NCI-H345 treated with DMSO at 0.1 percent for 48 hours (cell line): ENCODE results near the gene C10orf67.
"Not testable (repeated sequence)": the region's sequence is repeated elsewhere in the genome, so short reads cannot be mapped to it uniquely, and the experiment has no call there.

Source experiments
- DNase-seq: peaks from one replicate; lab custom pipeline; 2025; ENCODE audit not compliant: unreplicated experiment; lab: John Stamatoyannopoulos, UW

Gene C10orf67

GRCh38 chr10:23280419-23281043, 64.1 kb downstream of the C10orf67 start:
- no peak for DNase-seq

GRCh38 chr10:23275355-23275754, 69.2 kb downstream of the C10orf67 start:
- no peak for DNase-seq

GRCh38 chr10:23274179-23274578, 70.4 kb downstream of the C10orf67 start:
- DNase-seq, result not testable (repeated sequence)

DNA sequence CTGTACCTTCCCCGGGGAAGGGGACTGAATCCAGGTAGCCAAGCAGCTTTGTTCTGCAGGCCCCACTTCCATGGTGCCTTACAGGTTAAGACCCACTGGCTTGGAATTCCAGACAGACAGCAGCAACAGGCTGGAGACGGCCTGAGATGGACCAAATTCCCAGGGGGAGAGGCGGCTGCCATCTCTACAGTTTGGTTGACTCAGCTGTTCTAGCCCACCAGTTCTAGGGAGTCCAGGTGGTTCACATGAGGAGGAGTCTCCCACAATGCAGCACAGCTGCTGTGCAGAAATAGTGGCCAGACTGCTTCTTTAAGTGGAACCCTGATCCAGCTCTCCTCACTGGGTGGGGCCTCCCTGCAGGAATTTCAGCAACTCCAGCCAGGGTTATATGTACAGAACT, 74.1 kb downstream of the C10orf67 start:
- no peak for DNase-seq

- DNase-seq, result no peak
Observed at GRCh38 chr10:23263441-23264164, 81.0 kb downstream of the C10orf67 start.

DNA sequence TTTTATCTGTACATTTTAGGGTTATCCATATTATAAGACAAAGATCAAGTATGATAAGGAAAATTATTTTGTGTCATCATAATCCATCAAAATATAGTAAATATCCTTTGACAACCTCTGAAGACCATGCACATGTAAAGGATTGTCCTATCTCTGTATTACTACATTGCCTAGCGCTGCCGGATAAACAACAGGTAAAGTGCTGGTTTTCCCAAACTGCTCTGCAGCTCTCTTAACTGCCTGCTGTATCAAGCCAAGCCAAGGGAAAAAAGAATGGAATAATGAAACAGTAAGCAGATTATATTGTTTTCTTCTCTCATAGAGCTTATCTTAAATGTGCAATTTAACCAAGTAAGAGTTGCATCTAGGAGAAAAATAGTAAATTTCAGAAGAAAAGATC, 81.7 kb downstream of the C10orf67 start:
- DNase-seq, result no peak

DNA sequence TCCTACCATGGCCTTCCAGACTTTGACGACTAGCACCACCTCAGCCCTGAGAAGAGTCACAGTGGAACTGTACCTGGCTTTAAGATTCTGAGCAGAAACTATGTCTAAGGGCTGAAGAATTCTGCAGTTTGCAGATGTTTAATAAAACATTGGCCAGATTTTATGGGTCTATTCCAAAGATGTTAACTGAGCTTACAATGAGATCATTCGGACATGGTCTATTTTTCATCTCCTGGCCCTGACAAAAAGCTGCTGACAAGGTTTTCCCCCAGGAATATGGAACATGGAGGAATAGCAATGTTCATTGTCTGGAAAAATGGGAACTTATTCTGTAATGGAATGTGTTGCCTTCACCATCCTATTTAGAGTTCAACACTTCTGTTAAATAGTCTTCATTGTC, 86.1 kb downstream of the C10orf67 start:
- no peak for DNase-seq

DNA sequence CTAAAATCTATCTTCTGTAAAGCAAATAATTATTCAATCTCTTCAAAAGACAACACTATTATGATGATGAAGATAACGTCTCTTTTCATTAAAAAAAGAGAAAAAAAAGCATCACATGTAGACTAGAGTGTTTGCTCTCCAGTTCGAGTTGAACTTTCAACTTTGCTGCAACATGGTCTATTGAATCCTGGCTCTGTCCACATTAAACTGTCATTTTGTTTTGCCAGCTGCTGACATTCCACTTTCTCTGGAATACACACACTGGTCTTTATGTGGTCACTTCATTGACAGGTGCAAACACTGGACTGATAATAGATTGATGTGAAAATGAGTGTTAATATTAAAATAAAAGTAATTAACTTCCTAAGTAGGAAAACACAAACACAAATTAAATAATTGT, 90.8 kb downstream of the C10orf67 start:
- DNase-seq, result no peak

DNA sequence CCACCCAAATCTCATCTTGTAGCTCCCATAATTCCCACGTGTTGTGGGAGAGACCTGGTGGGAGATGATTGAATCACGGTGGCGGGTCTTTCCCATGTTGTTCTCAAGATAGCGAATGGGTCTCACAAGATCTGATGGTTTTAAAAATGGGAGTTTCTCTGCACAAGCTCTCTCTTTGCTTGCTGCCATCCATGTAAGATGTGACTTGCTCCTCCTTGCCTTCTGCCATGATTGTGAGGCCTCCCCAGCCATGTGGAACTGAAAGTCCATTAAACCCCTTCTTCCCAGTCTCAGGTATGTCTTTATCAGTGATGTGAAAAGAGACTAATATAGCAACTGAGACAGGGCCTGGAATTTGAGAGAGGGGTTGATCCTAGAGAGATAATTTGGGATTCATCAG, 91.7 kb downstream of the C10orf67 start:
- DNase-seq, result not testable (repeated sequence)

GRCh38 chr10:23241779-23242178, 102.8 kb downstream of the C10orf67 start:
- DNase-seq, result not testable (repeated sequence)

GRCh38 chr10:23238015-23238414, 106.6 kb downstream of the C10orf67 start:
- no peak for DNase-seq

DNA sequence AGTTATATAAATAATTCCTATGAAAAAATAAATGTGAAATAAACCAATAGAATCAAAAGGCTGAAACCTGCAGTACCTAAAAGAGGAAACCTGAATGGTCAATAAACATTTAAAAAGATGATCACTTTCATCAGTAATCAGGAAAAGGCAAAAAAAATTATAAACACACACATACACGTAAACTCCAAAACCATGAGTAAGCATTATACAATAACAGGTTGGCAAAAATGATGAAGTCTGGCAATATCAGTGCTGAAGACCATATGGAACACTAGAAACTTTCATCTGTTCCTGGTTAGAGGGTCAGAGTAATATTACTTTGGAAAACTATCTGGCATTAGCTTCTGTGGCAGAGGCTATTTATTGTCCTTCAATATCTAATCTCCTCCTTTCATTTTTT, 114.0 kb downstream of the C10orf67 start:
- DNase-seq, result no peak

DNA sequence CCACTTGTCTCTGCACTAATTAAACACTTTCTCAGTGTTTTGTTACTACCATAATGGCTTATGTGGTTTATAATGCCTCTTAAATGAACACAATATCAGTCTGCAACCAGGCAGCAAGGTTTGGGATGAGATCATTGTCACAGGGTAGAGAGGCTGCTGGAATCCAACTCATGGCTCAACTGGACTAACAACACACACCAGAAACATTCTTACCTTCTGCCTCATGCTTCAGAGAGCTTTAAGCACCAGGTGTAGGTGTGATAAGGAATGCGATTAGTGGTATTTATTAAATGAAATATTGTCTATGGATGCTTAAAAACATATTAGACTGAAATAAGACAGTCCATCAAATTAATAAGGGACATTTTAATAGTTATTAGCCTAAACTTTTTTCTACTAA, 127.1 kb downstream of the C10orf67 start:
- DNase-seq, result no peak

GRCh38 chr10:23205972-23206642, 138.5 kb downstream of the C10orf67 start:
- DNase-seq, result no peak

DNA sequence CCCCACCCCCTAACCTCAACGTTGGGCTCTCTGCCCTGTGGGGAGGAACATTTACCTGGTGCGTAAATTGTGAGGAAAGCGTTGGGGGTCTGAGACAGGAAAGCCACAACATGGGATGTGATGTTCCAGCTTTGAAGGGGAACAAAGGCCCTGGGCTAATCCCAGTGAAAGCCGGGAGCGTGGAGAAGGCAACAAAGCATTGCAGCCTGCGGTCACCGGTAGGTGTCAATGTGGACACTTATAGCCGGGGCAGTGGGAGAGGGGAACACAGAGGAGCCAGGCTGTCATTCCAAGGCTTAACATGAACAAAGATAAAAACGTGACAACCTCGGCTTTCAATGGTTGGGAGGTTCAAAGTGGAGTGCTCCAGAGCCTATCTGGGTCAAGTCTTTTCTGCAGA, 139.8 kb downstream of the C10orf67 start:
- no peak for DNase-seq

- no peak for DNase-seq
Observed at GRCh38 chr10:23203369-23204325, 140.9 kb downstream of the C10orf67 start.

DNA sequence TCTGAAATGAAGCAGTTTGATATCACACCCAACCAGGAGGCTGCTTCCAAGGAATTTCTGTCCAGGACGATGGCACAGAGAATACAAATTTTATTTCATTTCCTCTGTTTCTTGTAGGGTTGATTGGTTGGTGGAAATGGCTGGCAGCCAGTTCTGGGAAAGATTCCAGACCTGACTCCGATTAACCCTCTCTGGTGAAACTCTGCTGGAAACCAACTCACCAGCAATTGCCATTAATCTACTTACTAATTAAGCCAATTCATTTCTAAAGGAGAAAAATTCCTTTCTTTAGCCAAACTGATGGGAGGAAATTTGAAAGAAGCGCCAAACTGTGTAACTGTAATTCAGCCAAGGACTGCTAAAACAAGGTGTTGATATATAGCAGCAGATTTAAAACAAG, 141.8 kb downstream of the C10orf67 start:
- no peak for DNase-seq

DNA sequence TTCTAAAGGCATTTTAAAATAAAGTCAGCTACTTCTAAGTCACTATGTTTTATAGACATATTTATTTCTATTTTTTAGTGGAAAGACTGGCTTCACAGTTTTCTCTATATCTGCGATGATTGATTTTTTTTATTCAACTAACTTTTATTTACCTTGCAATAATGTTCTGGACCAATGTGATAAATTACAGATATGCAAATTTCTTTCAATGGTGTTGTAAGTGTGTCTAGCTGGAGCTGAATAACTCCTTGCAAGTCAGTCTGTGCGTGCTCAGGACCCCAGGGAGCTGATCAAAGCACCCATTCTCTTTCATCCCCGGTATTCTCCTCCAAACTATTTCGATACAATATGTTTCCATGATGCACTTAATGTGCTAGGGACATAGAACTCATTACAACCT, 142.8 kb downstream of the C10orf67 start:
- DNase-seq, result no peak

DNA sequence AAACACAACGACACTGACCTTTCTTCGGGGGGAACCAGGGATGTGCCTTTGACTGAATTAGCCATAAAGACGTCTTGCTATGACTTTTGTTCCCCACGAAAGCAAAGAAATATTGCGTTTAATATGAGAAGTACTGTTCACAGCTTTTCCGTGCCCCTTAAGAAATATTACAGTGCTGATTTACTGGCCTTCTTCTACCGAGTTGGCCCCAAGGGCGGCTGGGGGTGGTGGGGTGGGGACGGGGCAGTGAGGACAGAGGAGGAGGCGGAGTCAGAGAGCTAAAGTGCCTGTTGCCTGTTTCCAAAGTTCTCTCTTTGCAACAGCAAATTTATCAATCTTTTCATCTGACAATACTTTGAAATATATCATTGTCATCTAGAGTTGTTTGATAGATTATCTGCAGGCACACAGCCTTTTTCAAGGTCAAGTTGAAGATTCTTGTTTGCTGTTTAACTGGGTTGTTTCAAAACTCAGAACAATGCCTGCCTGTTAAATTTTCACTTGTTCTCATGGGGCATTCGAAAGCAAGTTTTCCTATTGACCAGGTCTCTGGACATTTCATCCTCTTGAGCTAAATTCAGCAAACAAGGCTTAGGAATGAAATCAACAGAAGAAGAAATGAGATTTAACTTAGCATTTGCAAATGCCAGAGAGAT, 143.5 kb downstream of the C10orf67 start:
- no peak for DNase-seq

- no peak for DNase-seq
Observed at GRCh38 chr10:23200586-23200985, 144.0 kb downstream of the C10orf67 start.
